ENCODE results near the gene ACIN1. TPM values are rescaled to one million over a fixed set of nuclear protein-coding genes. Genes with fewer than 3 reads are reported as not detected.
"Not testable (repeated sequence)": the region's sequence is repeated elsewhere in the genome, so short reads cannot be mapped to it uniquely, and the experiment has no call there.

Gene ACIN1
- total RNA-seq, 4 donors from 2014 or later, result 96.5 to 143 (median 108) TPM

DNA sequence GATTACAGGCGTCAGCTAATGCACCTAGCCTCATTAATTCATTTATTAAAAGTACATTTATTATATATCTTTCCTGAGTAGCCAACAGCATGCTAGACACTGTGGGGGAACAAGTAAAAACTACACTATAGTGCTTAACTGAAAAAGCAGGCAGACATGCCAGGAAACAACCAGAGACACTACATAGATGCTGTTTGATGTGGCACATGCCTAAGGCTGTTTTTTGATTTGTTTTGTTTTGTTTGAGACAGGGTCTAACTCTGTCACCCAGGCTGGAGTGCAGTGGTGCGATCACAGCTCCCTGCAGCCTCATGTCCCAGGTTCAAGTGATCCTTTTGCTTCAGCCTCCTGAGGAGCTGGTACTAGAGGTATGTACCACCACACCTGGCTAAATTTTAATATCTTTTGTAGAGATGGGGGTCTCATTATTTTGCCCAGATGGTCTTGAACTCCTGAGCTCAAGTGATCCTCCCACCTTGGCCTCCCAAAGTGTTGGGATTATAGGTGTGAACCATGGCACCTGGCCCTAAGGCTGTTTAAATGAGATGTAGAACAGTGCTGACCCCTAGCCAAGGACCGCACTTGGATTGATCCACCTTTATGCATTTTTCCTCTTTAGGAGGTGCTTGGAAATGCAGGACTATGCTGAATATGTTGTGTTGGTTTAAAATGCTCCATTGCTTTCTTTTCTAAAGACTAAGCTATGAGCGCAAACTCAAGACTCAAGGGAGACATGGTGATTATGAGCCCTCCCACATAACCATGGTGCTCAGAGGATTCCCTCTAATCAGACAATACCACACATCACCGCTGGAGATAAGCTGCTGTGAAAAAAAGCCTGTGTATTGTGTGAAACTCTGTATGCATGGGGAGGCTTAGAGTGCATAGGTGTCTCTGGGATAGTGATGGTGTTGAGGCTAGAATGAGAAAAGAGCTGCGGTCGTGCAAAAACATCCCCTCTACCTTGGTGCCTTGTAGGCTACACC is 74.5 kb downstream of the ACIN1 start:
- no peak for DNase-seq (ENCODE audit: low spot score in 2 of 2)
- Histone ChIP-seq H3K4me1 (peaks cover 0 to 2% (median 0%) of the 10 kb centered on the region in 4 donors), H3K27me3 (no peaks in the 10 kb centered on the region), H3K36me3 (peaks cover 0 to 29% (median 0%) of the 10 kb centered on the region in 3 donors), H3K9me3 (no peaks in the 10 kb centered on the region), H3K27ac (no peak overlapping the region), H3K4me3 (no peak overlapping the region)
- TF ChIP-seq POLR2A (IDR thresholded peaks at IDR 0.05), result no peak
- TF ChIP-seq, protein P1, sequence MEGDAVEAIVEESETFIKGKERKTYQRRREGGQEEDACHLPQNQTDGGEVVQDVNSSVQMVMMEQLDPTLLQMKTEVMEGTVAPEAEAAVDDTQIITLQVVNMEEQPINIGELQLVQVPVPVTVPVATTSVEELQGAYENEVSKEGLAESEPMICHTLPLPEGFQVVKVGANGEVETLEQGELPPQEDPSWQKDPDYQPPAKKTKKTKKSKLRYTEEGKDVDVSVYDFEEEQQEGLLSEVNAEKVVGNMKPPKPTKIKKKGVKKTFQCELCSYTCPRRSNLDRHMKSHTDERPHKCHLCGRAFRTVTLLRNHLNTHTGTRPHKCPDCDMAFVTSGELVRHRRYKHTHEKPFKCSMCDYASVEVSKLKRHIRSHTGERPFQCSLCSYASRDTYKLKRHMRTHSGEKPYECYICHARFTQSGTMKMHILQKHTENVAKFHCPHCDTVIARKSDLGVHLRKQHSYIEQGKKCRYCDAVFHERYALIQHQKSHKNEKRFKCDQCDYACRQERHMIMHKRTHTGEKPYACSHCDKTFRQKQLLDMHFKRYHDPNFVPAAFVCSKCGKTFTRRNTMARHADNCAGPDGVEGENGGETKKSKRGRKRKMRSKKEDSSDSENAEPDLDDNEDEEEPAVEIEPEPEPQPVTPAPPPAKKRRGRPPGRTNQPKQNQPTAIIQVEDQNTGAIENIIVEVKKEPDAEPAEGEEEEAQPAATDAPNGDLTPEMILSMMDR (IDR thresholded peaks at IDR 0.05), result no peak
- TF ChIP-seq EP300 (IDR thresholded peaks at IDR 0.05), result no peak
- 87% methylated on average over 7 of the region's 7 CpGs for WGBS, 2 donors

DNA sequence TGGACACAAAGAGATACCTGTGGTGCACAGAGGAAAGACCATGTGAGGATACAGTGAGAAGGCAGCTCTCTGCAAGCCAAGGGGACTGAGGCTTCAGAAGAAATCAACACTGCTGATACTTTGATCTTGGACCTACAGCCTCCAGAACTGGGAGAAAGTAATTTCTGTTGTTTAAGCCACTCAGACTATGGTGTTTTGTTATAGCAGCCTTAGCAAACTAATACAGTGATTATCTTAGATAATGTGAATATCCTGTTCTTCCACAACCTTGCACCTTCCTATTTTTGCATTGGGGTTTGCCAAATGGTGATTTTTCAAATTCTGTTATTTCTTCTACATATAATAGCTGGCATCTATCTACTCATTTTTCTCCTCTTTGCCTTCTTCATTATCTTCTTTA is 76.8 kb downstream of the ACIN1 start:
- Histone ChIP-seq H3K9me3 (no peaks in the 10 kb centered on the region), H3K27me3 (no peaks in the 10 kb centered on the region), H3K4me3 (no peak overlapping the region), H3K36me3 (peaks cover 0 to 8% (median 0%) of the 10 kb centered on the region in 3 donors), H3K27ac (no peak overlapping the region), H3K4me1 (no peaks in the 10 kb centered on the region)
- DNase-seq (ENCODE audit: low spot score in 2 of 2), result no peak
- TF ChIP-seq EP300 (IDR thresholded peaks at IDR 0.05) (no peak), POLR2A (IDR thresholded peaks at IDR 0.05) (no peak)

DNA sequence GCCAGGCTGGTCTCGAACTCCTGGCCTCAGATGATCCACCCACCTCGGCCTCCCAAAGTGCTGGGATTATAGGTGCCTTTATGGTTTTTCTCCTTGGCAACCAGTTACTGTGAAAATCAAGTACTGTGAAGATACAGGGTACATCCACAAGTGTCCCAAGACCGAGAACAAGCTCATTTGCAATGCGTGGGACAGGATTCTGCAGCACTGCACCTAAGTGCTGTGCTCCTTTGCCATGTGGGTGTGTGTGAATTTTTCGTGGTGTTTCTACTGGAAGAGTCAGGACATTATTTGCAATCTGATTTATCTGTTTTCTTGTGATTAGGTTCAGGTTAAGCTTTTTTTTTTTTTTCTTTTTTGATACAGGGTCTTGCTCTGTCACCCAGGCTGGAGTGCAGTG is 77.8 kb downstream of the ACIN1 start:
- Histone ChIP-seq H3K4me1 (no peaks in the 10 kb centered on the region), H3K4me3 (no peak overlapping the region), H3K9me3 (no peaks in the 10 kb centered on the region), H3K36me3 (peaks cover 0 to 5% (median 0%) of the 10 kb centered on the region in 3 donors), H3K27me3 (no peaks in the 10 kb centered on the region), H3K27ac (no peak overlapping the region)
- 82 to 95% methylated on average over 5 of the region's 5 CpGs for WGBS, 2 donors
- DNase-seq (ENCODE audit: low spot score in 2 of 2), result no peak
- TF ChIP-seq, protein P1 (IDR thresholded peaks at IDR 0.05), result no peak
- TF ChIP-seq POLR2A (IDR thresholded peaks at IDR 0.05) (no peak), EP300 (IDR thresholded peaks at IDR 0.05) (no peak)

DNA sequence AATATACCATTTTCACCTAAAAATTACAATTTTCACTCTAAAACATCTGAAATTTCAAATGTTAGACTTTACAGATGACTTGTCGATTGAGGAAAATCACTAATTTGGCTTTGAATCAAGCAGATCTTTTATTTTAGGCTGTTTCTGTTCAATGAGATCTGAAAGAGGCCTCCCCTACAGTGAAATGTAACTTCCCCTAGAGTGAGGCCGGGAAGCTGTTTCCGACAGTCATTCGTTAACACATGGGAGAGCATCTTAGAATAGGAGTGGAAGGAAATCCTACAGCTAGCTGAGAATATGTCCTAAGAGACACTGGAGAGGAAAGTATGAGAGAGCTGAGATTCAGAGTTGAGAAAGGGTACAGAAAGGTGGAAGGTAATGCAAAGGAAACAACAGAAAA is 79.3 kb downstream of the ACIN1 start:
- no peak for DNase-seq (ENCODE audit: low spot score in 2 of 2)
- Histone ChIP-seq H3K4me3 (no peak overlapping the region), H3K36me3 (no peaks in the 10 kb centered on the region), H3K27ac (no peak overlapping the region), H3K9me3 (no peaks in the 10 kb centered on the region), H3K4me1 (peaks cover 0 to under 1% (median 0%) of the 10 kb centered on the region in 4 donors), H3K27me3 (no peaks in the 10 kb centered on the region)
- 74 to 77% methylated on average over 4 of the region's 4 CpGs for WGBS, 2 donors
- TF ChIP-seq POLR2A (IDR thresholded peaks at IDR 0.05) (no peak), EP300 (IDR thresholded peaks at IDR 0.05) (no peak)
- TF ChIP-seq, protein P1 (IDR thresholded peaks at IDR 0.05), result no peak

DNA sequence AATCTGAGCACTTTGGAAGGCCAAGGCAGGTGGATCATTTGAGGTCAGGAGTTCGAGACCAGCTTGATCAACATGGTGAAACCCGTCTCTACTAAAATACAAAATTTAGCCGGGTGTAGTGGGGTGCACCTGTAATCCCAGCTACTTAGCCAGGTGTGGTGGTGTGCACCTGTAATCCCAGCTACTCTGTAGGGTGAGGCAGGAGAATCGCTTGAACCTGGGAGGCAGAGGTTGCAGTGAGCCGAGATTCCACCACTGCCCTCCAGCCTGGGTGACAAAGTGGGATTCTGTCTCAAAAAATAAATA is 81.2 kb downstream of the ACIN1 start:
- peaks cover 0 to 15% (median 0%) of the 10 kb centered on the region in 4 donors for H3K4me1 ChIP-seq
- not testable (repeated sequence) for H3K27me3 ChIP-seq; H3K36me3 ChIP-seq; DNase-seq (ENCODE audit: low spot score in 2 of 2); H3K9me3 ChIP-seq; H3K27ac ChIP-seq; H3K4me3 ChIP-seq
- 80 to 81% methylated on average over 5 of the region's 5 CpGs for WGBS, 2 donors

DNA sequence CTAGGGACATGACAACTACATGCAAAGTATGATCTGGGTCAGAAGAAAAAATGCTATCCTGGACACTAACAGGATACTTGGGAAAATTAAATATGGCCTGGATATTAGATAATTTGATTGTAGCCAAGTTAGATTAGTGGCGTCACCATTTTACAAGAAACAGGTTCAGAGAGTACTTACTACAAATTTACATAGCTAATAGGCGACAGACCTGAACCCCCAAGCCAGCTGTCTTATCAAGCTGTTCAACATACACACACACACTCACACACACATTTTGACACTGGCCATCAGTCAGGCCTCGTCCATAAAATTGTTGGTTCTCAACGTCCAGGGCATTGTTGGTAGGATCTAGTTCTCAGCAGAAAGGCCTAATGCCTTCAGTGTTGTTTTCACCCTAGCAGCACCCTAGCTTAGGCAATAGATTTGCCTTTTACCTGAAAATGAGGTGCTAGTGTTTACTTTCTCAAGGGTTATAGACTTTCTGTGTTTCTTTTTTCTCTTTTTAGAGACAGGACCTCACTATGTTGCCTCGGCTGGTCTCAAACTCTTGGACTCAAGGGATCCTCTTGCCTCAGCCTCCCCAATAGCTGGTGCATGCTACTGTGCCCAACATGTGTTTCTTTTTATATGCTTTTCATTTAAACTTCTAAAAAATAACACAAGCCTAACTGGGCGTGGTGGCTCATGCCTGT is 81.7 kb downstream of the ACIN1 start:
- H3K4me3 ChIP-seq, result no peak overlapping the region
- no peak for DNase-seq (ENCODE audit: low spot score in 2 of 2)
- H3K36me3 ChIP-seq, result no peaks in the 10 kb centered on the region
- no peak for TF ChIP-seq POLR2A (IDR thresholded peaks at IDR 0.05)
- no peak for TF ChIP-seq EP300 (IDR thresholded peaks at IDR 0.05)
- TF ChIP-seq, protein P1 (IDR thresholded peaks at IDR 0.05), result no peak
- WGBS, 2 donors, result 77 to 84% methylated on average over 6 of the region's 6 CpGs
- peaks cover 0 to 18% (median 0%) of the 10 kb centered on the region in 4 donors for H3K4me1 ChIP-seq
- no peak overlapping the region for H3K27ac ChIP-seq
- H3K27me3 ChIP-seq, result no peaks in the 10 kb centered on the region
- no peaks in the 10 kb centered on the region for H3K9me3 ChIP-seq

All from tibial nerve (tissue), 4 donors.